Measurements from ENCODE around the gene ZNF609.

Gene ZNF609

GRCh38 chr15:64438653-64439447 is 21.5 kb upstream of the ZNF609 start:
- DNase-seq (ENCODE audit: insufficient read length) (no peak), FAIRE-seq (no peak)
- TF ChIP-seq POLR2AphosphoS5 (IDR thresholded peaks at IDR 0.05; ENCODE audit: low read depth, low read length): no peak
- TF ChIP-seq POLR2A (IDR thresholded peaks at IDR 0.05; ENCODE audit: low read depth, low read length): no peak
- TF ChIP-seq TAF1 (IDR thresholded peaks at IDR 0.05; ENCODE audit: borderline replicate concordance, low read depth, low read length): no peak

DNA sequence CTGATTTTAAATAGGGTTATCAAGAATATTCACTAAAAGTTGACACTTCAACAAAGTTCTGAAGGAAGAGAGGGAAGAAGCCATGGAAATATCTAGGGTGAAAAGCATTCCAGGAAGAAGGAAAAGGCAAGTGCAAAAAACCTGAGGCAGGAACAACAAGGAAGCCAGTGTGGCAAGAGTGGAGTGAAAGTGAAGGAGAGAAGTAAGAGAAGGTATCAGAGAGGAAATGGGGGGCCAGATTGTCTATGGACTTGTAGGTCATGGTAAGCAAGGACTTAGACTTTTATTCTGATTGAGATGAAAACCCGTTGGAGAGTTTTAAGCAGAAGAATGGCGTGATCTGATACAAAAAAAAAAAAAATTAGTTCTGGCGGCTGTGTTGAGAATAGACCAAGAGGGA is 18.5 kb upstream of the ZNF609 start:
- DNase-seq (ENCODE audit: insufficient read length): no peak
- TF ChIP-seq TAF1 (IDR thresholded peaks at IDR 0.05; ENCODE audit: borderline replicate concordance, low read depth, low read length): no peak
- TF ChIP-seq POLR2AphosphoS5 (IDR thresholded peaks at IDR 0.05; ENCODE audit: low read depth, low read length): no peak
- no peak for TF ChIP-seq POLR2A (IDR thresholded peaks at IDR 0.05; ENCODE audit: low read depth, low read length)
- FAIRE-seq: no peak

GRCh38 chr15:64443016-64443415 is 17.4 kb upstream of the ZNF609 start:
- no peak for FAIRE-seq
- DNase-seq (ENCODE audit: insufficient read length): no peak
- TF ChIP-seq POLR2A (IDR thresholded peaks at IDR 0.05; ENCODE audit: low read depth, low read length) (no peak), TAF1 (IDR thresholded peaks at IDR 0.05; ENCODE audit: borderline replicate concordance, low read depth, low read length) (no peak), POLR2AphosphoS5 (IDR thresholded peaks at IDR 0.05; ENCODE audit: low read depth, low read length) (no peak)

- DNase-seq (ENCODE audit: insufficient read length): no peak
- TF ChIP-seq POLR2A (IDR thresholded peaks at IDR 0.05; ENCODE audit: low read depth, low read length) (no peak), POLR2AphosphoS5 (IDR thresholded peaks at IDR 0.05; ENCODE audit: low read depth, low read length) (no peak), TAF1 (IDR thresholded peaks at IDR 0.05; ENCODE audit: borderline replicate concordance, low read depth, low read length) (no peak)
These were observed 16.4 kb upstream of the ZNF609 start for GRCh38 chr15:64443747-64444621.

GRCh38 chr15:64444836-64445235 is 15.5 kb upstream of the ZNF609 start:
- TF ChIP-seq POLR2A (IDR thresholded peaks at IDR 0.05; ENCODE audit: low read depth, low read length) (no peak), POLR2AphosphoS5 (IDR thresholded peaks at IDR 0.05; ENCODE audit: low read depth, low read length) (no peak), TAF1 (IDR thresholded peaks at IDR 0.05; ENCODE audit: borderline replicate concordance, low read depth, low read length) (no peak)

More at GRCh38 chr15:64443747-64444621, 16.4 kb upstream of the ZNF609 start:
- peak; percentile 89 for FAIRE-seq

GRCh38 chr15:64447536-64448315 is 12.7 kb upstream of the ZNF609 start:
- DNase-seq (ENCODE audit: insufficient read length) (no peak), FAIRE-seq (no peak)

More at GRCh38 chr15:64444836-64445235, 15.5 kb upstream of the ZNF609 start:
- DNase-seq (ENCODE audit: insufficient read length) (no peak), FAIRE-seq (peak; percentile 36)

GRCh38 chr15:64452988-64453688 is 7.2 kb upstream of the ZNF609 start:
- FAIRE-seq: no peak

More at GRCh38 chr15:64447536-64448315, 12.7 kb upstream of the ZNF609 start:
- no peak for TF ChIP-seq TAF1 (IDR thresholded peaks at IDR 0.05; ENCODE audit: borderline replicate concordance, low read depth, low read length)
- TF ChIP-seq POLR2AphosphoS5 (IDR thresholded peaks at IDR 0.05; ENCODE audit: low read depth, low read length): no peak
- no peak for TF ChIP-seq POLR2A (IDR thresholded peaks at IDR 0.05; ENCODE audit: low read depth, low read length)

DNA sequence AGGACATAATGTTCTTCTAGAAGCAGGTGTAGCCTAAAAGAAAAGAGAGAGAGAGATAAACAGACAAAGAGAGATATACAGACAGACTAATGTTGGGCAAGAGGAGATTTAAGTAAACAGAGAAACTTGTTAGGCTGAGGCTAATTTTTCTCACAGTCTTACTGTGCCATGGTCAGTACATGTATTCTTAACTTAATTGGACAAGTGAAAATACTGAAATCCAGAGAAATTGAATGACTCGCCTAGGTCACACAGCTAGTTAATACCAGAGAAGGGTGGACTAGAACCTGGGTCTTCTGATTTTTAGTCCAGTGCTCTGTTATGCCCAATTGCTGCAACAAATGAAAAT is 6.7 kb upstream of the ZNF609 start:
- FAIRE-seq (no peak), DNase-seq (ENCODE audit: insufficient read length) (no peak)
- TF ChIP-seq TAF1 (IDR thresholded peaks at IDR 0.05; ENCODE audit: borderline replicate concordance, low read depth, low read length) (no peak), POLR2A (IDR thresholded peaks at IDR 0.05; ENCODE audit: low read depth, low read length) (no peak), POLR2AphosphoS5 (IDR thresholded peaks at IDR 0.05; ENCODE audit: low read depth, low read length) (no peak)

More at GRCh38 chr15:64452988-64453688, 7.2 kb upstream of the ZNF609 start:
- DNase-seq (ENCODE audit: insufficient read length): no peak
- TF ChIP-seq POLR2A (IDR thresholded peaks at IDR 0.05; ENCODE audit: low read depth, low read length) (no peak), TAF1 (IDR thresholded peaks at IDR 0.05; ENCODE audit: borderline replicate concordance, low read depth, low read length) (no peak), POLR2AphosphoS5 (IDR thresholded peaks at IDR 0.05; ENCODE audit: low read depth, low read length) (no peak)

GRCh38 chr15:64454282-64454681 is 6.1 kb upstream of the ZNF609 start:
- FAIRE-seq (no peak), DNase-seq (ENCODE audit: insufficient read length) (no peak)
- TF ChIP-seq POLR2A (IDR thresholded peaks at IDR 0.05; ENCODE audit: low read depth, low read length) (no peak), TAF1 (IDR thresholded peaks at IDR 0.05; ENCODE audit: borderline replicate concordance, low read depth, low read length) (no peak), POLR2AphosphoS5 (IDR thresholded peaks at IDR 0.05; ENCODE audit: low read depth, low read length) (no peak)

DNA sequence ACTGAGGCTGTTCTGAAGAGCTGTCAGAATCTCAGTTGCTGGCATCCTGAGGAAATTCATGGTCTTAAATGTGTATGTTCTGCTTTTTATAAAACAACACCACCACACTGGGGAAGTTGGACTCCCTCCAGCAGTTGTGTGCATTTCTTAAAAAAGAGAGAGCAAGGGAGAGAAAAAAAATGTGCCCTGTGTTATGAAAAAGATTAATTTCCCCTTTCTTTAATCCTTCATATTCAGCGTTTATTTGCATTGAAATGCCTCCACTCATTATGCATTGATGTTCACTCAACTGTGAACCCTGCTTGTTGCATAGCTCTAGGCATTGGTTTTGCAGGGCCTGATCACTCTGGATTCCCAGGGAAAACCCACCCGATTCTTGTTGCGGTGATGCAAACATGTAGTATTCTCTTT is 4.4 kb upstream of the ZNF609 start:
- no peak for DNase-seq (ENCODE audit: insufficient read length)
- TF ChIP-seq POLR2A (IDR thresholded peaks at IDR 0.05; ENCODE audit: low read depth, low read length) (no peak), POLR2AphosphoS5 (IDR thresholded peaks at IDR 0.05; ENCODE audit: low read depth, low read length) (no peak), TAF1 (IDR thresholded peaks at IDR 0.05; ENCODE audit: borderline replicate concordance, low read depth, low read length) (no peak)
- no peak for FAIRE-seq

Measured in GM12892 (cell line).